Activated naive CD4-positive, alpha-beta T cell treated with anti-CD3 and anti-CD28 coated beads for 36 hours (primary cell): Measurements from ENCODE around the gene MIPEP. TPM values are rescaled to one million over a fixed set of nuclear protein-coding genes. Genes with fewer than 3 reads are reported as not detected.

Experiments used
- CTCF ChIA-PET: fragments of 350-600 bp; sonication (Branson Sonifier 250); formaldehyde crosslinking; loops from one replicate; lab custom pipeline; 2021; ENCODE audit warnings: antibody characterized with exemption; lab: Charles Lee
- DNase-seq: peaks from one replicate; pipeline ENCODE4 v3.0.0-alpha.2; 2020
- H3K27ac Mint-ChIP-seq: one replicate; pipeline ENCODE4 v1.8.0; 2021; ENCODE audit warnings: mild to moderate bottlenecking, mixed read lengths
- H3K27me3 Mint-ChIP-seq: one replicate; pipeline ENCODE4 v1.8.0; 2021; ENCODE audit warnings: low read depth, mixed read lengths
- H3K36me3 Mint-ChIP-seq: one replicate; pipeline ENCODE4 v1.8.0; 2021; ENCODE audit warnings: low read depth, mixed read lengths
- H3K4me1 Mint-ChIP-seq: one replicate; pipeline ENCODE4 v1.8.0; 2021; ENCODE audit warnings: low read depth, mixed read lengths
- H3K4me3 Mint-ChIP-seq: one replicate; pipeline ENCODE4 v1.8.0; 2021; ENCODE audit warnings: mild to moderate bottlenecking, moderate library complexity, mixed read lengths
- H3K9me3 Mint-ChIP-seq: one replicate; pipeline ENCODE4 v1.8.0; 2021; ENCODE audit warnings: mixed read lengths
- intact Hi-C: fragments of 100-400 bp; cut with micrococcal nuclease; formaldehyde crosslinking; loops from one replicate; pipeline ENCODE4 v1.15.1; 2023
- total RNA-seq, 2 experiments: library from RNA; stranded (reverse); gene quantifications; one replicate each; pipeline ENCODE4 v1.2.3, GENCODE V29; 2021

MIPEP gene
- total RNA-seq, 2 experiments from 2014 or later = 15.4 to 17.0 TPM

DNA sequence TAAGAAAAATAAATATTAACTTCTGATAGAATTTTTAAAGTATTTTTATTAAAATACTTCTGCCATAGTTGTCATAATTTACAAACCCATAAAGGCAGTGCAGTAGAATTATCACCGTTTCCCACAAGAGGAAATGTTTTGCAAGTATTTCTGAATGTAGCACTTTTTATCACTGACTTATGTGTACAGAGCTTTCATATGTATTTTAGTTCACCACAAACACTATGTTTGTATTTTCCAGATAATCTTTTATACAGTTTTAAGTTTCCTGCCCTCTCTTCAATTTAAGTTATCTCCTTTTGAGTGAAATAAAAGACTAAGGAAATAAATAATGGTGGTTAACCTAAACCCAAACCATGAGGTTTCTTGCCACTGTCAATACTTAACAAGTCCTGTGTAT, 24.2 kb downstream of the MIPEP start:
- H3K4me3 Mint-ChIP-seq = no peak overlapping the region
- H3K36me3 Mint-ChIP-seq = peaks cover 8% of the 10 kb centered on the region
- intact Hi-C loops = no loop called here
- CTCF ChIA-PET = no interaction called here
- DNase-seq = no peak
- no peaks in the 10 kb centered on the region for H3K4me1 Mint-ChIP-seq
- H3K27ac Mint-ChIP-seq = no peak overlapping the region
- no peaks in the 10 kb centered on the region for H3K27me3 Mint-ChIP-seq
- no peaks in the 10 kb centered on the region for H3K9me3 Mint-ChIP-seq

DNA sequence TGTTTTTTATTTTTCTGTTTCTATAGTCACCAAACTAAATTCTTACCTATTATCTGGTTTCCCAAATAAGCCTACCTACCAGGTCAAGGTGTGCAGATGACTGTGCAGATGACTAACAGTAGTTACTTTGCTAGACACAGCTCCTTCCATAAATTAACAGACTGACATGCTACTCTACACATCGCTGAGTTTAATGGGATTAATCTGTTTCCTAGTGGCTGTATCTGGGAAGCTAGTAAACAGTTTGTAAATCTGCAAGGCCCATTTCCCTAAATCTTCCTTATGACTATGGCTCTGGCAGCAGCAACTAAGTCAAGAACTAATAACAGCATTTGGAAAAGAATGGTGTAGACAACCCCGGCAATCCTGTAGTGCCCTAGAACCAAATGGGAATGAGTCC, 27.9 kb downstream of the MIPEP start:
- Mint-ChIP-seq H3K27ac (no peak overlapping the region), H3K4me1 (no peaks in the 10 kb centered on the region), H3K4me3 (no peak overlapping the region), H3K36me3 (peaks cover 8% of the 10 kb centered on the region), H3K27me3 (no peaks in the 10 kb centered on the region), H3K9me3 (no peaks in the 10 kb centered on the region)
- no peak for DNase-seq
- CTCF ChIA-PET = interaction anchor here (0.8 kb wide), 1 partner anchor 27 kb away, joined by 3 read pairs; the partner anchor contains the start of gene MIPEP
- intact Hi-C loops = no loop called here

- H3K9me3 Mint-ChIP-seq = no peaks in the 10 kb centered on the region
These were observed 29.3 kb downstream of the MIPEP start for GRCh38 chr13:23859904-23860303.

GRCh38 chr13:23859455-23859854, 29.7 kb downstream of the MIPEP start:
- DNase-seq = no peak
- H3K36me3 Mint-ChIP-seq = peaks cover 8% of the 10 kb centered on the region
- no peaks in the 10 kb centered on the region for H3K9me3 Mint-ChIP-seq
- intact Hi-C loops = no loop called here
- no peak overlapping the region for H3K27ac Mint-ChIP-seq
- H3K4me3 Mint-ChIP-seq = no peak overlapping the region
- H3K4me1 Mint-ChIP-seq = peaks cover 3% of the 10 kb centered on the region
- CTCF ChIA-PET = interaction anchor here (1.4 to 1.7 kb wide), 2 partner anchors 13 to 205 kb away, joined by 3 to 4 read pairs; no protein-coding TSS in a partner anchor
- no peaks in the 10 kb centered on the region for H3K27me3 Mint-ChIP-seq

More at GRCh38 chr13:23859904-23860303, 29.3 kb downstream of the MIPEP start:
- Mint-ChIP-seq H3K4me1 (peaks cover 3% of the 10 kb centered on the region), H3K27me3 (no peaks in the 10 kb centered on the region), H3K4me3 (no peak overlapping the region), H3K36me3 (peaks cover 8% of the 10 kb centered on the region), H3K27ac (no peak overlapping the region)
- intact Hi-C loops = no loop called here
- no peak for DNase-seq
- CTCF ChIA-PET = interaction anchor here (1.7 kb wide), 1 partner anchor 13 kb away, joined by 3 read pairs; no protein-coding TSS in a partner anchor

DNA sequence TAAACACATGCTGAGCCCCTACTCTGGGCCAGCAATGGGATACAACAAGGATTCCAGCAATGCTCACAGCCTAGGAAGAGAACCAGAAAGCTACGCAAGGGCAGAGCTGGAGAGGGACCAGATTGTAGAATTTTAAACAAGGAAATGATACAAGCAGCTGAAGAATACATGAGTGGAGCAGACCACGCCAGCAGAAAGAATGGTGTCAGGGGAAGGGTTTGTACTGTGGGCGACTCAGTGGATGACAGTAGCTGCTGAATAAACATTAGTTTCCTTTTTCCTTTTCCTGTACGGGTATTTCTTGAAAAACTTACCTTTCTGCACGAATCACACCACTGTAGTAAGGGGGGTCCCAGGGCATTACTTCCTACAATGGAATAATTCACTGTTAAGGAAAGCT, 30.7 kb downstream of the MIPEP start:
- Mint-ChIP-seq H3K4me1 (peaks cover 3% of the 10 kb centered on the region), H3K4me3 (no peak overlapping the region), H3K9me3 (no peaks in the 10 kb centered on the region), H3K36me3 (peaks cover 11% of the 10 kb centered on the region), H3K27ac (no peak overlapping the region), H3K27me3 (no peaks in the 10 kb centered on the region)
- CTCF ChIA-PET = interaction anchor here (0.8 to 1.7 kb wide), 3 partner anchors 11 to 205 kb away, joined by 3 to 4 read pairs (median 3); no protein-coding TSS in a partner anchor
- intact Hi-C loops = no loop called here
- DNase-seq = no peak

- CTCF ChIA-PET = interaction anchor here (0.7 to 1.0 kb wide), 2 partner anchors 9 to 105 kb away, joined by 3 read pairs; no protein-coding TSS in a partner anchor
- intact Hi-C loops = no loop called here
- Mint-ChIP-seq H3K27me3 (no peaks in the 10 kb centered on the region), H3K27ac (no peak overlapping the region), H3K36me3 (peaks cover 7% of the 10 kb centered on the region), H3K9me3 (no peaks in the 10 kb centered on the region), H3K4me1 (peaks cover 3% of the 10 kb centered on the region), H3K4me3 (no peak overlapping the region)
- DNase-seq = no peak
These were observed 33.0 kb downstream of the MIPEP start for GRCh38 chr13:23856008-23856750.

DNA sequence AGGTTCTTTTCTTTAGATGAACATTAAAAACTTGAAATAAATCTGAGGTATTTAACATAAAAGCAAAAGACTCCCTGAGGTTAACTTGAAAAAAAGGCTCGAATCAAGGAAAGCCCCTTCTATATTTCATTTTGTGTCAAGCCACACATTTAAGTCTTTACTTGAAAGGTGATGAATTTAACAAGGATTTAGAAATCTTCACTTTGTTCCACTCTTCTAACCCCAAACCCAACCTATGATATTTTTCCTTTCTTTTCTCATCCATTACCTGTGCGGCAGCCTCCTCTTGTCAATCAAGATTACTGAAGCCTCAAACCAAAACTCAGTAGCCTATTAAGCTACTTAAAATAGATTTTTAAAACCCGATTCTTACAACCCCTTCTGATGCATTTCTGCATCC, 33.8 kb downstream of the MIPEP start:
- Mint-ChIP-seq H3K27ac (peak overlapping the region; percentile 38), H3K27me3 (no peaks in the 10 kb centered on the region), H3K4me3 (no peak overlapping the region), H3K9me3 (no peaks in the 10 kb centered on the region), H3K36me3 (peaks cover 5% of the 10 kb centered on the region), H3K4me1 (peaks cover 3% of the 10 kb centered on the region)
- intact Hi-C loops = no loop called here
- DNase-seq = no peak
- CTCF ChIA-PET = interaction anchor here (0.7 to 1.0 kb wide), 2 partner anchors 8 to 151 kb away, joined by 3 read pairs; no protein-coding TSS in a partner anchor

GRCh38 chr13:23852351-23852750, 36.8 kb downstream of the MIPEP start:
- CTCF ChIA-PET = interaction anchor here (0.5 kb wide), 1 partner anchor 275 kb away, joined by 3 read pairs; no protein-coding TSS in a partner anchor
- peaks cover 5% of the 10 kb centered on the region for H3K36me3 Mint-ChIP-seq
- intact Hi-C loops = no loop called here
- H3K4me1 Mint-ChIP-seq = peaks cover 8% of the 10 kb centered on the region
- H3K4me3 Mint-ChIP-seq = no peak overlapping the region
- H3K27me3 Mint-ChIP-seq = no peaks in the 10 kb centered on the region
- H3K27ac Mint-ChIP-seq = no peak overlapping the region
- no peak for DNase-seq
- H3K9me3 Mint-ChIP-seq = no peaks in the 10 kb centered on the region

- Mint-ChIP-seq H3K27me3 (no peaks in the 10 kb centered on the region), H3K27ac (no peak overlapping the region), H3K4me1 (peaks cover 8% of the 10 kb centered on the region), H3K36me3 (peaks cover 5% of the 10 kb centered on the region), H3K9me3 (no peaks in the 10 kb centered on the region), H3K4me3 (no peak overlapping the region)
- CTCF ChIA-PET = no interaction called here
- DNase-seq = no peak
- intact Hi-C loops = no loop called here
These were observed 38.1 kb downstream of the MIPEP start for GRCh38 chr13:23851106-23851505.

GRCh38 chr13:23850134-23850533, 39.1 kb downstream of the MIPEP start:
- peaks cover 5% of the 10 kb centered on the region for H3K36me3 Mint-ChIP-seq
- peaks cover 5% of the 10 kb centered on the region for H3K4me1 Mint-ChIP-seq
- intact Hi-C loops = no loop called here
- no peak for DNase-seq
- CTCF ChIA-PET = interaction anchor here (1.0 kb wide), 1 partner anchor 19 kb away, joined by 3 read pairs; no protein-coding TSS in a partner anchor
- no peak overlapping the region for H3K4me3 Mint-ChIP-seq
- no peaks in the 10 kb centered on the region for H3K27me3 Mint-ChIP-seq
- no peak overlapping the region for H3K27ac Mint-ChIP-seq
- H3K9me3 Mint-ChIP-seq = no peaks in the 10 kb centered on the region

GRCh38 chr13:23849670-23850069, 39.5 kb downstream of the MIPEP start:
- Mint-ChIP-seq H3K36me3 (peaks cover 5% of the 10 kb centered on the region), H3K4me1 (peaks cover 5% of the 10 kb centered on the region), H3K9me3 (no peaks in the 10 kb centered on the region), H3K4me3 (no peak overlapping the region), H3K27me3 (no peaks in the 10 kb centered on the region), H3K27ac (no peak overlapping the region)
- intact Hi-C loops = no loop called here
- CTCF ChIA-PET = interaction anchor here (1.0 kb wide), 1 partner anchor 20 kb away, joined by 3 read pairs; no protein-coding TSS in a partner anchor
- DNase-seq = no peak

- Mint-ChIP-seq H3K4me1 (peaks cover 11% of the 10 kb centered on the region), H3K27ac (no peak overlapping the region), H3K36me3 (peaks cover 5% of the 10 kb centered on the region), H3K4me3 (no peak overlapping the region), H3K9me3 (no peaks in the 10 kb centered on the region), H3K27me3 (no peaks in the 10 kb centered on the region)
- no peak for DNase-seq
- CTCF ChIA-PET = interaction anchor here (0.6 kb wide), 1 partner anchor 409 kb away, joined by 3 read pairs; no protein-coding TSS in a partner anchor
- intact Hi-C loops = no loop called here
These were observed 40.5 kb downstream of the MIPEP start for GRCh38 chr13:23848646-23849141.
